ENCODE data around the gene LRIG1. TPM values are rescaled to one million over a fixed set of nuclear protein-coding genes. Genes with fewer than 3 reads are reported as not detected.
A peak's percentile ranks its signal among the peaks of the same experiment; 100 is the strongest.

Gene LRIG1
- total and polyA plus RNA-seq, 10 of the 15 experiments (the other 5 are each of a cell fraction or from before 2014, with no cell fraction given) = 0.84 to 16.4 (median 8.1) TPM

GRCh38 chr3:66469220-66469640, 31.6 kb downstream of the LRIG1 start (continued):
- TF ChIP-seq BHLHE40 (IDR thresholded peaks at IDR 0.05; ENCODE audit: borderline replicate concordance in 1 of 2, low read depth in 2 of 2, low read length in 1 of 2) = peak; percentile 62 to 65
- no peak for TF ChIP-seq IRF3 (IDR thresholded peaks at IDR 0.05)
- peak; percentile 99 for TF ChIP-seq ATF2 (IDR thresholded peaks at IDR 0.05; ENCODE audit: low read length)
- peak; percentile 69 for TF ChIP-seq CUX1 (IDR thresholded peaks at IDR 0.05; ENCODE audit: insufficient replicate concordance, low read depth, low read length)
- no peak for TF ChIP-seq SPI1 (IDR thresholded peaks at IDR 0.05; ENCODE audit: borderline replicate concordance, insufficient read depth, low read depth, low read length)
- TF ChIP-seq POU2F2 (IDR thresholded peaks at IDR 0.05; ENCODE audit: borderline replicate concordance, low read depth, low read length) = peak; percentile 95
- peak; percentile 77 to 96; a peak in 3 of 4 replicates for TF ChIP-seq EP300 (IDR thresholded peaks at IDR 0.05; ENCODE audit: borderline replicate concordance in 1 of 2, control insufficient read depth in 1 of 2, low read depth in 2 of 2, low read length in 2 of 2)
- TF ChIP-seq PML (IDR thresholded peaks at IDR 0.05; ENCODE audit: low read length) = peak; percentile 89; the same call in 1 of the 2 replicates
- no peak for TF ChIP-seq CBX3 (IDR thresholded peaks at IDR 0.05; ENCODE audit: borderline replicate concordance, low read depth)
- TF ChIP-seq ZNF622 (IDR thresholded peaks at IDR 0.05) = no peak
- peak; percentile 95 for TF ChIP-seq BCL3 (IDR thresholded peaks at IDR 0.05; ENCODE audit: borderline replicate concordance, insufficient read depth, low read depth, low read length, poor library complexity, severe bottlenecking)
- TF ChIP-seq, protein P1, sequence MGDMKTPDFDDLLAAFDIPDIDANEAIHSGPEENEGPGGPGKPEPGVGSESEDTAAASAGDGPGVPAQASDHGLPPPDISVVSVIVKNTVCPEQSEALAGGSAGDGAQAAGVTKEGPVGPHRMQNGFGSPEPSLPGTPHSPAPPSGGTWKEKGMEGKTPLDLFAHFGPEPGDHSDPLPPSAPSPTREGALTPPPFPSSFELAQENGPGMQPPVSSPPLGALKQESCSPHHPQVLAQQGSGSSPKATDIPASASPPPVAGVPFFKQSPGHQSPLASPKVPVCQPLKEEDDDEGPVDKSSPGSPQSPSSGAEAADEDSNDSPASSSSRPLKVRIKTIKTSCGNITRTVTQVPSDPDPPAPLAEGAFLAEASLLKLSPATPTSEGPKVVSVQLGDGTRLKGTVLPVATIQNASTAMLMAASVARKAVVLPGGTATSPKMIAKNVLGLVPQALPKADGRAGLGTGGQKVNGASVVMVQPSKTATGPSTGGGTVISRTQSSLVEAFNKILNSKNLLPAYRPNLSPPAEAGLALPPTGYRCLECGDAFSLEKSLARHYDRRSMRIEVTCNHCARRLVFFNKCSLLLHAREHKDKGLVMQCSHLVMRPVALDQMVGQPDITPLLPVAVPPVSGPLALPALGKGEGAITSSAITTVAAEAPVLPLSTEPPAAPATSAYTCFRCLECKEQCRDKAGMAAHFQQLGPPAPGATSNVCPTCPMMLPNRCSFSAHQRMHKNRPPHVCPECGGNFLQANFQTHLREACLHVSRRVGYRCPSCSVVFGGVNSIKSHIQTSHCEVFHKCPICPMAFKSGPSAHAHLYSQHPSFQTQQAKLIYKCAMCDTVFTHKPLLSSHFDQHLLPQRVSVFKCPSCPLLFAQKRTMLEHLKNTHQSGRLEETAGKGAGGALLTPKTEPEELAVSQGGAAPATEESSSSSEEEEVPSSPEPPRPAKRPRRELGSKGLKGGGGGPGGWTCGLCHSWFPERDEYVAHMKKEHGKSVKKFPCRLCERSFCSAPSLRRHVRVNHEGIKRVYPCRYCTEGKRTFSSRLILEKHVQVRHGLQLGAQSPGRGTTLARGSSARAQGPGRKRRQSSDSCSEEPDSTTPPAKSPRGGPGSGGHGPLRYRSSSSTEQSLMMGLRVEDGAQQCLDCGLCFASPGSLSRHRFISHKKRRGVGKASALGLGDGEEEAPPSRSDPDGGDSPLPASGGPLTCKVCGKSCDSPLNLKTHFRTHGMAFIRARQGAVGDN (IDR thresholded peaks at IDR 0.05) = peak; percentile 94
- TF ChIP-seq MEF2A (IDR thresholded peaks at IDR 0.05; ENCODE audit: insufficient read depth, low read depth, low read length) = peak; percentile 100
- peak; percentile 49; the same call in 1 of the 2 replicates for TF ChIP-seq CBFB (IDR thresholded peaks at IDR 0.05; ENCODE audit: low read depth)
- TF ChIP-seq RB1 (IDR thresholded peaks at IDR 0.05; ENCODE audit: borderline replicate concordance) = no peak
